ENCODE data around the gene SIK3.

DNA sequence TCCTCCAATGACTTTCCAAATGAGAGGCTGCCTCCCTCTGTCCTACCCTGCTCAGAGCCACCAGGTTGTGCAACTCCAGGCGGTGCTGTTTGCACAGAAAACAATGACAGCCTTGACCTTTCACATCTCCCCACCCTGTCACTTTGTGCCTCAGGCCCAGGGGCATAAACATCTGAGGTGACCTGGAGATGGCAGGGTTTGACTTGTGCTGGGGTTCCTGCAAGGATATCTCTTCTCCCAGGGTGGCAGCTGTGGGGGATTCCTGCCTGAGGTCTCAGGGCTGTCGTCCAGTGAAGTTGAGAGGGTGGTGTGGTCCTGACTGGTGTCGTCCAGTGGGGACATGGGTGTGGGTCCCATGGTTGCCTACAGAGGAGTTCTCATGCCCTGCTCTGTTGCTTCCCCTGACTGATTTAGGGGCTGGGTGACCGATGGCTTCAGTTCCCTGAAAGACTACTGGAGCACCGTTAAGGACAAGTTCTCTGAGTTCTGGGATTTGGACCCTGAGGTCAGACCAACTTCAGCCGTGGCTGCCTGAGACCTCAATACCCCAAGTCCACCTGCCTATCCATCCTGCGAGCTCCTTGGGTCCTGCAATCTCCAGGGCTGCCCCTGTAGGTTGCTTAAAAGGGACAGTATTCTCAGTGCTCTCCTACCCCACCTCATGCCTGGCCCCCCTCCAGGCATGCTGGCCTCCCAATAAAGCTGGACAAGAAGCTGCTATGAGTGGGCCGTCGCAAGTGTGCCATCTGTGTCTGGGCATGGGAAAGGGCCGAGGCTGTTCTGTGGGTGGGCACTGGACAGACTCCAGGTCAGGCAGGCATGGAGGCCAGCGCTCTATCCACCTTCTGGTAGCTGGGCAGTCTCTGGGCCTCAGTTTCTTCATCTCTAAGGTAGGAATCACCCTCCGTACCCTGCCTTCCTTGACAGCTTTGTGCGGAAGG is 265.6 kb downstream of the SIK3 start:
- TF ChIP-seq, protein P1, sequence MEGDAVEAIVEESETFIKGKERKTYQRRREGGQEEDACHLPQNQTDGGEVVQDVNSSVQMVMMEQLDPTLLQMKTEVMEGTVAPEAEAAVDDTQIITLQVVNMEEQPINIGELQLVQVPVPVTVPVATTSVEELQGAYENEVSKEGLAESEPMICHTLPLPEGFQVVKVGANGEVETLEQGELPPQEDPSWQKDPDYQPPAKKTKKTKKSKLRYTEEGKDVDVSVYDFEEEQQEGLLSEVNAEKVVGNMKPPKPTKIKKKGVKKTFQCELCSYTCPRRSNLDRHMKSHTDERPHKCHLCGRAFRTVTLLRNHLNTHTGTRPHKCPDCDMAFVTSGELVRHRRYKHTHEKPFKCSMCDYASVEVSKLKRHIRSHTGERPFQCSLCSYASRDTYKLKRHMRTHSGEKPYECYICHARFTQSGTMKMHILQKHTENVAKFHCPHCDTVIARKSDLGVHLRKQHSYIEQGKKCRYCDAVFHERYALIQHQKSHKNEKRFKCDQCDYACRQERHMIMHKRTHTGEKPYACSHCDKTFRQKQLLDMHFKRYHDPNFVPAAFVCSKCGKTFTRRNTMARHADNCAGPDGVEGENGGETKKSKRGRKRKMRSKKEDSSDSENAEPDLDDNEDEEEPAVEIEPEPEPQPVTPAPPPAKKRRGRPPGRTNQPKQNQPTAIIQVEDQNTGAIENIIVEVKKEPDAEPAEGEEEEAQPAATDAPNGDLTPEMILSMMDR (IDR thresholded peaks at IDR 0.05), result peak; percentile 37
- no peak for TF ChIP-seq ZFX (IDR thresholded peaks at IDR 0.05; ENCODE audit: borderline replicate concordance)
